GM12875 (cell line): ENCODE results near the gene GBX2.

Experiments used
- H3K4me3 ChIP-seq: one replicate; pipeline ENCODE4 v1.5.1; 2011; ENCODE audit warnings: low read depth, low read length, control low read depth
- TF ChIP-seq, protein P1 (sequence below): IDR thresholded peaks from 2 replicates; pipeline ENCODE4 v1.5.1; 2011; ENCODE audit warnings: low read depth, mild to moderate bottlenecking, control low read depth, inconsistent platforms, low read length, moderate library complexity, borderline replicate concordance; ENCODE audit not compliant: insufficient read depth

The GBX2 gene

DNA sequence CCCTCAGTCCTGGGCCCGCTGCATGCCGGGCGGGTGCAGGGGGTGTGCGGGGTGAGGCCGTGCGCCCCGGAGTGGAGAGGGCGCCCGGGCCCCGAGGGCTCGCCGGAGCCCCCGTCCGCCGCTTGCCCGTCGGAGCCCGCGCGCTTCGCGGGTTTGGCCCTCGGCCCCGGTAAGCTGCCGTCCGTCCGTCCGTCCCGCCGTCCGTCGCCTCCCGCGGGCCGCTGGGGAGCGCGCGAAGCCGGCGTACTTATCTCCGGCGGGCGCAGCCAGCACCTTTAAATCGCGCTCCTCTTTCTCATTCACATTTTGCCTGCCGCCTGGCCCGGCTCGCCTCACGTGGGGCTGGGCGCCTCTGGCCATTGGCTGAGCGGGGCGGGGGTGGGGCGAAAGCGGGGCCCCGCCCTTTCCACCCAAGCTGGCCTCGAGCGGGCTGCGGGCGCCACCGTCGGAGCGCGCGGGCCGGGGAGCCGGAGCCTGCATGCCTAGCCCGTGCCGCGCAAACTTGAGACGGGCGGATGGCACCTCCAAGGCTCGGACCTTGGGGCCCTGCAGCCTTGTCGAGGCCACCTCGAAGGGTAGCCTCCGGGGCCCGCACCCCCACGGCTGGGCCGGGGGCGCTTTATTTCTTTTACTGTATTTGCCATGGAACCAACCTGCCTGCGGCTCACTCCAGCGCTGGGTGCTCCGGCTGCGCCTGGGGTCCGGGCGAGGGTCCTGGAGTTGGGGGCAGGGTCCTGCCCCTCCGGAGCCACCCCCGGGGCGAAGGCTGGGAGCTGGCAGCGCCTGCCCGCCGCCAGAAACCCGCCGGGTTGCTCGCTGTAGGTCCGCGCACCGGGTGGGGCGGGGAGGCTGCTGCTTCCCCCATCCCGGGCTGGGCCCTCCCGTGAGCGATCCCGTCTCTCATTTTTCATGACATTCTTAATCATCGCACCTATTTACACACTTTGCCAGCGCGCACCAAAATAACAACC lies at the start of gene GBX2:
Gene GBX2 (minus strand): TSS at position 277 of the 971 bp plus-strand sequence. CDS start 415 bp downstream, outside the sequence.
- TF ChIP-seq, protein P1, sequence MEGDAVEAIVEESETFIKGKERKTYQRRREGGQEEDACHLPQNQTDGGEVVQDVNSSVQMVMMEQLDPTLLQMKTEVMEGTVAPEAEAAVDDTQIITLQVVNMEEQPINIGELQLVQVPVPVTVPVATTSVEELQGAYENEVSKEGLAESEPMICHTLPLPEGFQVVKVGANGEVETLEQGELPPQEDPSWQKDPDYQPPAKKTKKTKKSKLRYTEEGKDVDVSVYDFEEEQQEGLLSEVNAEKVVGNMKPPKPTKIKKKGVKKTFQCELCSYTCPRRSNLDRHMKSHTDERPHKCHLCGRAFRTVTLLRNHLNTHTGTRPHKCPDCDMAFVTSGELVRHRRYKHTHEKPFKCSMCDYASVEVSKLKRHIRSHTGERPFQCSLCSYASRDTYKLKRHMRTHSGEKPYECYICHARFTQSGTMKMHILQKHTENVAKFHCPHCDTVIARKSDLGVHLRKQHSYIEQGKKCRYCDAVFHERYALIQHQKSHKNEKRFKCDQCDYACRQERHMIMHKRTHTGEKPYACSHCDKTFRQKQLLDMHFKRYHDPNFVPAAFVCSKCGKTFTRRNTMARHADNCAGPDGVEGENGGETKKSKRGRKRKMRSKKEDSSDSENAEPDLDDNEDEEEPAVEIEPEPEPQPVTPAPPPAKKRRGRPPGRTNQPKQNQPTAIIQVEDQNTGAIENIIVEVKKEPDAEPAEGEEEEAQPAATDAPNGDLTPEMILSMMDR, result no peak
- no peak within 1 kb of the TSS for H3K4me3 ChIP-seq

DNA sequence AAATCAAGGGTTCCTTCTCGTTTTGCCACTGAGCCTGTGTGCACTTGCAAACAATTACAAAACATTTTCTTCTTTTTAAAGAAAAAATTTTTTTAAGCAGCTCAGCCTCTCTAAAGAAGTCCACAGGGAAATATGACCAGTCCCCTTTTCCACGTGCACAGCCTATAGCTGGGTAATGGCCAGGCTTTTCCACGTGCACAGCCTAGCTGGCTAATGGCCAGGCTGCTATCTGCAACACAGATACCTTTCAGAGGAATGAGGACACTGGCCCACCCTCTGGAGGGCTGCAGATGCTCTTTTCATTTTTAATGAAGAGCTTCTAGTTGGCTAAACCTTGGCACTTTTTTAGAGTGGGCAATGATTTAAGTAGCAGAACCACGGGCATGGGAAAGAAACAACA lies 49.7 kb upstream of the GBX2 start:
- TF ChIP-seq, protein P1, result no peak
- H3K4me3 ChIP-seq, result no peak overlapping the region

DNA sequence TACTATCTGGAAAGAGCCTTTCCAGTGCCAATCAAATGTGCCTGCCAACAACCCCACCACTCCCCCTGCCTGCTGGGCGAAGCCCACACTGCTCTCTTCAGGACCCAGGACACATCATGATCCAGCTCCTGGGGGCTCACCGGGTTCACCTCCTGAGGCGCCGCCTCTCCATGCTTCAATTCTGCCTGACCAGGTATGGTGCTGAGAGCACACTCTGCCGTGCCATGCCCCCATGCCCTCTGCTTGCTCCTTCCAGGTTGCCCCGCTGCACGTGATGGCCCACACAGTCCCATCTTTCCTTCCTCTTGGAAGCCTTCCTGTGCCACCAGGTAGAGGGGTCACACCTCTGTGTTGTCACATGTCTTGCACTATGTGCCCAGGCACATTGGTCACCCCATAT lies 48.5 kb upstream of the GBX2 start:
- no peak overlapping the region for H3K4me3 ChIP-seq
- TF ChIP-seq, protein P1, result no peak

DNA sequence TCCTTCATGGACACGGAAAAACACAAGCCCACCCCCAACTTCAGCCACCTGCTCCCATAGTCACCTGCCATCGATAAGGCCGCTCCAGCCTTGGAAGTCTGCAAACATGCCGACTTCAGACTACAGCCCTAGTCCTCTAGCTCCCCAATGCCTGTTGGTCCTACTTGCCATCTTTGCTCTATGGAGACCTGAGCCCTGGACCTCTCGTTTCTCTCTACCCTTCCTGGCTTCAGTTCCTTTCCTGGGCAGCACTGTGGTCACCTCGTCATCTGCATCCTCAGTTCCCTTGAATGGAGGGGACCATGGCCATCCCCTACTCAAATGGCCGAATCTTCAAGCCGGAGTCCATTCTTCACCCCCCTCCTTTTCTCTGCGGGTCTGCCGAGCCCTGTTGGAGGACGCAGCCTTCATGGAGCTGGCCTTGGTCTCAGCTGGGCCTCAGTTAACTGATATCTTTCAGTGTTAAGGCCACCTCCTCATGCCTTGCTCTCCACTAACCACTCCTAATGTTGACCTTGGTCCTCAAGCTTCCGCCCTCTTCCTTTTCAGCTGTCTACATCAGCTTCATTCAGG lies 47.7 kb upstream of the GBX2 start:
- TF ChIP-seq, protein P1, result no peak
- H3K4me3 ChIP-seq, result no peak overlapping the region

DNA sequence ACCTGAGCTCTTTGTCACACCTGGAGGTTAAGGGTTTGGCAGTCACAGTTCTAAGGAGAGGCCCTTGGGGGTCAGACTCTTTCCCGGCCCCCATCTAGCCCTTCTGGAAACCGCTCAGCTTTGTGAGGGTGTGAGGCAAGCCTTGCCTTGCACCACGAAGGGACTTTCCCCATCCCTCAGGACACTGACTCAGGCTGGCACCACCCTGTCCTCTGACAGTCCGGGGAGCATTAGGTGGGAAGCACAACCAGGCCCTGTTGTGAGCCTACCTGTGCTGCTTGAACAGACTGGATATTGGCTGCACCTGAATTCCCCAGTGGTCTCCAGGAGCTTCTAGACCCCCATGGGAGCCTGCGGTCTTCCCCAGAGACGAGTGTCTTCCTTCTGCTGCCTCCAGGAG lies 47.0 kb upstream of the GBX2 start:
- H3K4me3 ChIP-seq, result no peak overlapping the region
- TF ChIP-seq, protein P1, result no peak

DNA sequence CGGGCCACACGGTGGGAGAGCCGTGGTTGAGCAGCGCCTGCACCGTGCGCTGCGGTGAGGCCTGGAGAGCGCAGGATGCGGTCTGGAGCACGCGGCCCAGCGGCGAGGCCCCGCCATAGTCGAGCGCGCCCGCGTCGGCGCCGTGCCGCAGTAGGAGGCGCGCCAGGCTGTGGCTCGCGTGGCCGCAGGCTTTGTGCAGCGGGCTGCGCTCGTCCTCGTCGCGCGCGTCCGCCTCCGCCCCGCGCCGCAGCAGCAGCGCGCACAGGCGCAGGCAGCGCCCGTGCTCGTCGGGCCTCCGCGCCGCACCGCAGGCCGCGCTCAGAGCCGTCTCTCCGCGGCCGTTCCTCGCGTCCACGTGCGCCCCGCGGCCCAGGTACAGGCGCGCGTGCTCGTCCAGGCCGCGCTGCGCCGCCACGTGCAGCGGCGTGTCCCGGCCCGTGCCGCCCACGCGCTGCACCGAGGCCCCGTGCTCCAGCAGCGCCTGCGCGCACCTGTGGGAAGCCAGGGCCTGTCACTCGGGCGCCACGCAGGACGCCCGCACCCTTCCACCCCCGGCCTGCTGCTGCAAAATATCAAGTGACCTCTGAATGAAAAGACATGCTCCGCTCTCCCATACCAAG lies 46.3 kb upstream of the GBX2 start:
- no peak overlapping the region for H3K4me3 ChIP-seq
- TF ChIP-seq, protein P1, result no peak

DNA sequence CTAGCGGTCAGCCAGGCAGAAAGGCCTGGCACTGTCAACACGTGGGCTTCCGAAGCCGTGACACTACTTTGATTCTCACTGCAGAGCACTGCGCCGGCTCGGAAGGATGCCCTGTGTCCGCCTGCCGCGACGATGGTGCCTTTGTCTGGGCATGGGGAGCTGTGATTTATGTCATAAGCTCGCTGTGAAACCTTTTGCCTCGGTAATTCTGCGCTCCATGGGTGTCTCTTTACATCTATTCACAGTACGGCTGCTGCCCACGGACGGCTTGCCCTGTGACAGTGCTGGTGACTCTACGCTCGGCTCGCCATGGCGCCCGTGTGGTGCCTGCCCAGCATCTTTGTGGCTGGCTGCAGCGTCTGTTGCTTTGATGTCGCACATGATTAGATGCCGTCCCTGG lies 43.1 kb upstream of the GBX2 start:
- no peak overlapping the region for H3K4me3 ChIP-seq
- TF ChIP-seq, protein P1, result no peak
